Astrocyte (in vitro differentiated cells and primary cell): ENCODE data around the gene KL. TPM values are rescaled to one million over a fixed set of nuclear protein-coding genes. Genes with fewer than 3 reads are reported as not detected.

Source experiments
- DNase-seq: peaks from one replicate; pipeline ENCODE4 v3.0.0-alpha.2; 2010; ENCODE audit warnings: low read depth
- FAIRE-seq: peaks from 2 replicates; lab custom pipeline; 2011; peaks lifted over from hg19 to GRCh38; lab: Jason Lieb, UNC
- H2AFZ ChIP-seq: 2 replicates; pipeline ENCODE4 v1.6.0; 2012; ENCODE audit warnings: low read depth, low read length, inconsistent platforms
- H3K27ac ChIP-seq: 2 replicates; pipeline ENCODE4 v1.5.1; 2011; ENCODE audit warnings: low read depth, low read length, inconsistent platforms
- H3K27me3 ChIP-seq: 2 replicates; pipeline ENCODE4 v1.6.0; 2011; ENCODE audit warnings: low read length, inconsistent platforms; ENCODE audit not compliant: insufficient read depth
- H3K36me3 ChIP-seq: 2 replicates; pipeline ENCODE4 v1.5.1; 2011; ENCODE audit warnings: low read length, inconsistent platforms; ENCODE audit not compliant: insufficient read depth
- H3K4me1 ChIP-seq: 2 replicates; pipeline ENCODE4 v1.5.1; 2011; ENCODE audit warnings: low read length, inconsistent platforms; ENCODE audit not compliant: insufficient read depth
- H3K4me2 ChIP-seq: 2 replicates; pipeline ENCODE4 v1.6.0; 2012; ENCODE audit warnings: low read length, inconsistent platforms
- H3K4me3 ChIP-seq: 2 replicates; pipeline ENCODE4 v1.5.1; 2011; ENCODE audit warnings: low read depth, mild to moderate bottlenecking, low read length, inconsistent platforms; ENCODE audit not compliant: insufficient read depth
- H3K79me2 ChIP-seq: 2 replicates; pipeline ENCODE4 v1.6.0; 2012; ENCODE audit warnings: mild to moderate bottlenecking, low read length, inconsistent platforms; ENCODE audit not compliant: insufficient read depth
- H3K9ac ChIP-seq: 2 replicates; pipeline ENCODE4 v1.6.0; 2012; ENCODE audit warnings: mild to moderate bottlenecking, low read length, inconsistent platforms
- H3K9me3 ChIP-seq: 2 replicates; pipeline ENCODE4 v1.5.1; 2012; ENCODE audit warnings: low read depth, mild to moderate bottlenecking, low read length, inconsistent platforms; ENCODE audit not compliant: insufficient read depth
- H4K20me1 ChIP-seq: 2 replicates; pipeline ENCODE4 v1.6.0; 2012; ENCODE audit warnings: low read length, inconsistent platforms; ENCODE audit not compliant: insufficient read depth
- H3K27ac Mint-ChIP-seq: one replicate; pipeline ENCODE4 v1.8.0; 2021; ENCODE audit warnings: mild to moderate bottlenecking, mixed read lengths; ENCODE audit not compliant: unreplicated experiment
- H3K27me3 Mint-ChIP-seq: one replicate; pipeline ENCODE4 v1.8.0; 2021; ENCODE audit warnings: low read depth, mixed read lengths; ENCODE audit not compliant: unreplicated experiment
- H3K36me3 Mint-ChIP-seq: one replicate; pipeline ENCODE4 v1.8.0; 2021; ENCODE audit warnings: low read depth, mixed read lengths; ENCODE audit not compliant: unreplicated experiment
- H3K4me1 Mint-ChIP-seq: one replicate; pipeline ENCODE4 v1.8.0; 2021; ENCODE audit warnings: low read depth, mixed read lengths; ENCODE audit not compliant: unreplicated experiment
- H3K4me3 Mint-ChIP-seq: one replicate; pipeline ENCODE4 v1.8.0; 2021; ENCODE audit warnings: mild to moderate bottlenecking, moderate library complexity, mixed read lengths; ENCODE audit not compliant: unreplicated experiment
- H3K9me3 Mint-ChIP-seq: one replicate; pipeline ENCODE4 v1.8.0; 2021; ENCODE audit warnings: mild to moderate bottlenecking, mixed read lengths; ENCODE audit not compliant: unreplicated experiment
- EZH2 ChIP-seq: IDR thresholded peaks from 2 replicates; pipeline ENCODE4 v1.6.1; 2012; ENCODE audit warnings: mild to moderate bottlenecking, low read length, inconsistent platforms; ENCODE audit not compliant: insufficient read depth
- total RNA-seq: library from RNA; stranded (reverse); gene quantifications from 2 replicates; pipeline ENCODE4 v1.2.1, GENCODE V29; 2021
- TF ChIP-seq, protein P1 (sequence below): IDR thresholded peaks from 2 replicates; pipeline ENCODE4 v1.5.1; 2011; ENCODE audit warnings: low read depth, mild to moderate bottlenecking, inconsistent platforms, low read length, moderate library complexity; ENCODE audit not compliant: insufficient read depth

KL gene
- total RNA-seq, 1 donor from 2014 or later = 0.07 TPM

- TF ChIP-seq, protein P1, sequence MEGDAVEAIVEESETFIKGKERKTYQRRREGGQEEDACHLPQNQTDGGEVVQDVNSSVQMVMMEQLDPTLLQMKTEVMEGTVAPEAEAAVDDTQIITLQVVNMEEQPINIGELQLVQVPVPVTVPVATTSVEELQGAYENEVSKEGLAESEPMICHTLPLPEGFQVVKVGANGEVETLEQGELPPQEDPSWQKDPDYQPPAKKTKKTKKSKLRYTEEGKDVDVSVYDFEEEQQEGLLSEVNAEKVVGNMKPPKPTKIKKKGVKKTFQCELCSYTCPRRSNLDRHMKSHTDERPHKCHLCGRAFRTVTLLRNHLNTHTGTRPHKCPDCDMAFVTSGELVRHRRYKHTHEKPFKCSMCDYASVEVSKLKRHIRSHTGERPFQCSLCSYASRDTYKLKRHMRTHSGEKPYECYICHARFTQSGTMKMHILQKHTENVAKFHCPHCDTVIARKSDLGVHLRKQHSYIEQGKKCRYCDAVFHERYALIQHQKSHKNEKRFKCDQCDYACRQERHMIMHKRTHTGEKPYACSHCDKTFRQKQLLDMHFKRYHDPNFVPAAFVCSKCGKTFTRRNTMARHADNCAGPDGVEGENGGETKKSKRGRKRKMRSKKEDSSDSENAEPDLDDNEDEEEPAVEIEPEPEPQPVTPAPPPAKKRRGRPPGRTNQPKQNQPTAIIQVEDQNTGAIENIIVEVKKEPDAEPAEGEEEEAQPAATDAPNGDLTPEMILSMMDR = no peak
- no peak for TF ChIP-seq EZH2
- Histone ChIP-seq H3K4me3 (no peak overlapping the region), H4K20me1 (no peaks in the 10 kb centered on the region), H3K4me1 (no peaks in the 10 kb centered on the region), H3K9ac (no peak overlapping the region), H3K4me2 (no peak overlapping the region), H3K36me3 (no peaks in the 10 kb centered on the region), H3K27me3 (peaks cover 31% of the 10 kb centered on the region), H3K27ac (no peak overlapping the region), H3K79me2 (no peaks in the 10 kb centered on the region), H3K9me3 (no peaks in the 10 kb centered on the region), H2AFZ (no peak overlapping the region)
- DNase-seq (no peak), FAIRE-seq (no peak)
- no peaks in the 10 kb centered on the region for H3K36me3 Mint-ChIP-seq
- peaks cover 15% of the 10 kb centered on the region for H3K9me3 Mint-ChIP-seq
- no peaks in the 10 kb centered on the region for H3K4me1 Mint-ChIP-seq
- no peak overlapping the region for H3K27ac Mint-ChIP-seq
- H3K4me3 Mint-ChIP-seq = no peak overlapping the region
- H3K27me3 Mint-ChIP-seq = peaks cover 43% of the 10 kb centered on the region
Measured at GRCh38 chr13:33022986-33023385, 6.8 kb downstream of the KL start.

DNA sequence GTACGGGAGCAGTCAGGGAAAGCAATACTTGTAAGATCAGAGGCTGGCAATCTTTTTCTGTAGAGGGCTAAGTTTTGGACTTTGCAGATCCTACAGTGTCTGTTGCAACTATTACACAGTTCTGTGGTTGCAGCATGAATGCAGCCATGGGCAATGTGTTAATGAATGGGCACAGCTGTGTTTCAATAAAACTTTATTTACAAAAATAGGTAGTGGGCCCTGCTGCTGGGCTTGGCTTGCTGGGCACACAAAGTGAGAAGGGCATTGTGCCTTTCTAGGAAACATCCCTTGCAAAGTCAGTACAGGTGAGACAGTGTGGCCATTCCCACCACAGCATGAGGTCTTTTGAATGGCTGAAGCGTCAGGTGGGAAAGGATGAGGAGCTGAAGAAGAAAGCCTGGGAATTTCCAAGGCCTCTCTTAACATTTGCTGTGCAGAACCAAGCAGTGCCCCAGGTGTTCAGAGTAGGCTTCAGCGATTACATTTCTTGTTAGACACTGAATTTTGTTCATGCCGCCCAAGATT is 9.1 kb downstream of the KL start:
- H3K9ac ChIP-seq = no peak overlapping the region
- H3K36me3 ChIP-seq = no peaks in the 10 kb centered on the region
- Mint-ChIP-seq H3K4me1 (peaks cover under 1% of the 10 kb centered on the region), H3K36me3 (no peaks in the 10 kb centered on the region), H3K27ac (no peak overlapping the region), H3K27me3 (peaks cover 22% of the 10 kb centered on the region), H3K9me3 (peaks cover 6% of the 10 kb centered on the region), H3K4me3 (no peak overlapping the region)
- H4K20me1 ChIP-seq = no peaks in the 10 kb centered on the region
- no peaks in the 10 kb centered on the region for H3K9me3 ChIP-seq
- H3K27me3 ChIP-seq = peaks cover 20% of the 10 kb centered on the region
- H3K79me2 ChIP-seq = no peaks in the 10 kb centered on the region
- FAIRE-seq (no peak), DNase-seq (no peak)
- H3K27ac ChIP-seq = no peak overlapping the region
- H3K4me1 ChIP-seq = no peaks in the 10 kb centered on the region
- no peak overlapping the region for H3K4me2 ChIP-seq
- TF ChIP-seq, protein P1 = no peak
- TF ChIP-seq EZH2 = no peak
- H2AFZ ChIP-seq = no peak overlapping the region
- H3K4me3 ChIP-seq = no peak overlapping the region

GRCh38 chr13:33026489-33027152 is 10.4 kb downstream of the KL start:
- no peak overlapping the region for H3K9ac ChIP-seq
- H4K20me1 ChIP-seq = no peaks in the 10 kb centered on the region
- Mint-ChIP-seq H3K4me1 (peaks cover 3% of the 10 kb centered on the region), H3K27me3 (peaks cover 14% of the 10 kb centered on the region), H3K27ac (no peak overlapping the region), H3K36me3 (no peaks in the 10 kb centered on the region), H3K9me3 (no peaks in the 10 kb centered on the region), H3K4me3 (no peak overlapping the region)
- TF ChIP-seq EZH2 = no peak
- TF ChIP-seq, protein P1 = no peak
- H3K9me3 ChIP-seq = no peaks in the 10 kb centered on the region
- H3K36me3 ChIP-seq = no peaks in the 10 kb centered on the region
- peaks cover 13% of the 10 kb centered on the region for H3K27me3 ChIP-seq
- H3K4me1 ChIP-seq = no peaks in the 10 kb centered on the region
- H3K4me2 ChIP-seq = no peak overlapping the region
- H3K27ac ChIP-seq = no peak overlapping the region
- H3K79me2 ChIP-seq = no peaks in the 10 kb centered on the region
- H2AFZ ChIP-seq = no peak overlapping the region
- H3K4me3 ChIP-seq = no peak overlapping the region
- no peak for FAIRE-seq
- DNase-seq = no peak
